ENCODE data around the gene ZC2HC1C.
"Not testable (repeated sequence)": the region's sequence is repeated elsewhere in the genome, so short reads cannot be mapped to it uniquely, and the experiment has no call there.

Gene ZC2HC1C

GRCh38 chr14:75125617-75126016 is 56.2 kb downstream of the ZC2HC1C start:
- in situ Hi-C loops (cut with HindIII; ENCODE audit: low sequenced_read_pairs) = loop anchor here (10.0 kb wide), 1 partner anchor 179 kb away; no protein-coding TSS in a partner anchor
- DNase-seq (ENCODE audit: low read depth, low spot score) = peak; percentile 76
- TF ChIP-seq CTCF (IDR thresholded peaks at IDR 0.05; ENCODE audit: low read depth, low read length) = no peak
- peak overlapping the region; percentile 53 for H3K4me3 ChIP-seq (ENCODE audit: low read depth, low read length)

GRCh38 chr14:75126121-75126544 is 56.7 kb downstream of the ZC2HC1C start:
- DNase-seq (ENCODE audit: low read depth, low spot score) = peak; percentile 20
- no peak for TF ChIP-seq CTCF (IDR thresholded peaks at IDR 0.05; ENCODE audit: low read depth, low read length)
- H3K4me3 ChIP-seq (ENCODE audit: low read depth, low read length) = peak overlapping the region; percentile 53
- in situ Hi-C loops (cut with HindIII; ENCODE audit: low sequenced_read_pairs) = loop anchor here (10.0 kb wide), 1 partner anchor 179 kb away; no protein-coding TSS in a partner anchor

- peak within 1 kb of the TSS; percentile 53 for H3K4me3 ChIP-seq (ENCODE audit: low read depth, low read length)
- in situ Hi-C loops (cut with HindIII; ENCODE audit: low sequenced_read_pairs) = loop anchor here (10.0 kb wide), 1 partner anchor 178 kb away; no protein-coding TSS in a partner anchor
- TF ChIP-seq CTCF (IDR thresholded peaks at IDR 0.05; ENCODE audit: low read depth, low read length) = no peak
- peak; percentile 86 for DNase-seq (ENCODE audit: low read depth, low spot score)
Observed at GRCh38 chr14:75126679-75127473, 57.4 kb downstream of the ZC2HC1C start, which contains the start of gene NEK9. TSS of gene NEK9 (minus strand) at chr14:75127048. CDS start at chr14:75126921, 127 bp downstream.

- H3K4me3 ChIP-seq (ENCODE audit: low read depth, low read length) = peak overlapping the region; percentile 53
- DNase-seq (ENCODE audit: low read depth, low spot score) = not testable (repeated sequence)
- in situ Hi-C loops (cut with HindIII; ENCODE audit: low sequenced_read_pairs) = loop anchor here (10.0 kb wide), 1 partner anchor 177 kb away; no protein-coding TSS in a partner anchor
Observed at GRCh38 chr14:75127474-75127820, 58.0 kb downstream of the ZC2HC1C start.

- TF ChIP-seq CTCF (IDR thresholded peaks at IDR 0.05; ENCODE audit: low read depth, low read length) = no peak
- no peak for DNase-seq (ENCODE audit: low read depth, low spot score)
Observed at GRCh38 chr14:75127903-75128595, 58.6 kb downstream of the ZC2HC1C start.

GRCh38 chr14:75128596-75128990 is 59.2 kb downstream of the ZC2HC1C start:
- no peak overlapping the region for H3K4me3 ChIP-seq (ENCODE audit: low read depth, low read length)
- in situ Hi-C loops (cut with HindIII; ENCODE audit: low sequenced_read_pairs) = loop anchor here (10.0 kb wide), 1 partner anchor 176 kb away; no protein-coding TSS in a partner anchor
- DNase-seq (ENCODE audit: low read depth, low spot score) = no peak
- no peak for TF ChIP-seq CTCF (IDR thresholded peaks at IDR 0.05; ENCODE audit: low read depth, low read length)

More at GRCh38 chr14:75127903-75128595, 58.6 kb downstream of the ZC2HC1C start:
- peak overlapping the region; percentile 53 for H3K4me3 ChIP-seq (ENCODE audit: low read depth, low read length)
- in situ Hi-C loops (cut with HindIII; ENCODE audit: low sequenced_read_pairs) = loop anchor here (10.0 kb wide), 1 partner anchor 177 kb away; no protein-coding TSS in a partner anchor

All from astrocyte of the spinal cord (primary cell).